Measurements from ENCODE around the gene MTF2.

- TF ChIP-seq CTCF (IDR thresholded peaks at IDR 0.05 in 2 of 3, conservative IDR thresholded peaks at IDR 0.05 in 1 of 3; ENCODE audit: insufficient read depth in 2 of 3, low read depth in 1 of 3, low read length in 3 of 3) (no peak), ARHGAP35 (IDR thresholded peaks at IDR 0.05; ENCODE audit: partially characterized antibody) (no peak), JUN (IDR thresholded peaks at IDR 0.05; ENCODE audit: borderline replicate concordance, low read depth, low read length) (no peak), JUN (CRISPR knock-in tag; IDR thresholded peaks at IDR 0.05; ENCODE audit: borderline replicate concordance) (no peak), EP300 (IDR thresholded peaks at IDR 0.05; ENCODE audit: low read length) (no peak), KLF6 (CRISPR knock-in tag; IDR thresholded peaks at IDR 0.05; ENCODE audit: borderline replicate concordance) (no peak)
- TF ChIP-seq, protein P1, sequence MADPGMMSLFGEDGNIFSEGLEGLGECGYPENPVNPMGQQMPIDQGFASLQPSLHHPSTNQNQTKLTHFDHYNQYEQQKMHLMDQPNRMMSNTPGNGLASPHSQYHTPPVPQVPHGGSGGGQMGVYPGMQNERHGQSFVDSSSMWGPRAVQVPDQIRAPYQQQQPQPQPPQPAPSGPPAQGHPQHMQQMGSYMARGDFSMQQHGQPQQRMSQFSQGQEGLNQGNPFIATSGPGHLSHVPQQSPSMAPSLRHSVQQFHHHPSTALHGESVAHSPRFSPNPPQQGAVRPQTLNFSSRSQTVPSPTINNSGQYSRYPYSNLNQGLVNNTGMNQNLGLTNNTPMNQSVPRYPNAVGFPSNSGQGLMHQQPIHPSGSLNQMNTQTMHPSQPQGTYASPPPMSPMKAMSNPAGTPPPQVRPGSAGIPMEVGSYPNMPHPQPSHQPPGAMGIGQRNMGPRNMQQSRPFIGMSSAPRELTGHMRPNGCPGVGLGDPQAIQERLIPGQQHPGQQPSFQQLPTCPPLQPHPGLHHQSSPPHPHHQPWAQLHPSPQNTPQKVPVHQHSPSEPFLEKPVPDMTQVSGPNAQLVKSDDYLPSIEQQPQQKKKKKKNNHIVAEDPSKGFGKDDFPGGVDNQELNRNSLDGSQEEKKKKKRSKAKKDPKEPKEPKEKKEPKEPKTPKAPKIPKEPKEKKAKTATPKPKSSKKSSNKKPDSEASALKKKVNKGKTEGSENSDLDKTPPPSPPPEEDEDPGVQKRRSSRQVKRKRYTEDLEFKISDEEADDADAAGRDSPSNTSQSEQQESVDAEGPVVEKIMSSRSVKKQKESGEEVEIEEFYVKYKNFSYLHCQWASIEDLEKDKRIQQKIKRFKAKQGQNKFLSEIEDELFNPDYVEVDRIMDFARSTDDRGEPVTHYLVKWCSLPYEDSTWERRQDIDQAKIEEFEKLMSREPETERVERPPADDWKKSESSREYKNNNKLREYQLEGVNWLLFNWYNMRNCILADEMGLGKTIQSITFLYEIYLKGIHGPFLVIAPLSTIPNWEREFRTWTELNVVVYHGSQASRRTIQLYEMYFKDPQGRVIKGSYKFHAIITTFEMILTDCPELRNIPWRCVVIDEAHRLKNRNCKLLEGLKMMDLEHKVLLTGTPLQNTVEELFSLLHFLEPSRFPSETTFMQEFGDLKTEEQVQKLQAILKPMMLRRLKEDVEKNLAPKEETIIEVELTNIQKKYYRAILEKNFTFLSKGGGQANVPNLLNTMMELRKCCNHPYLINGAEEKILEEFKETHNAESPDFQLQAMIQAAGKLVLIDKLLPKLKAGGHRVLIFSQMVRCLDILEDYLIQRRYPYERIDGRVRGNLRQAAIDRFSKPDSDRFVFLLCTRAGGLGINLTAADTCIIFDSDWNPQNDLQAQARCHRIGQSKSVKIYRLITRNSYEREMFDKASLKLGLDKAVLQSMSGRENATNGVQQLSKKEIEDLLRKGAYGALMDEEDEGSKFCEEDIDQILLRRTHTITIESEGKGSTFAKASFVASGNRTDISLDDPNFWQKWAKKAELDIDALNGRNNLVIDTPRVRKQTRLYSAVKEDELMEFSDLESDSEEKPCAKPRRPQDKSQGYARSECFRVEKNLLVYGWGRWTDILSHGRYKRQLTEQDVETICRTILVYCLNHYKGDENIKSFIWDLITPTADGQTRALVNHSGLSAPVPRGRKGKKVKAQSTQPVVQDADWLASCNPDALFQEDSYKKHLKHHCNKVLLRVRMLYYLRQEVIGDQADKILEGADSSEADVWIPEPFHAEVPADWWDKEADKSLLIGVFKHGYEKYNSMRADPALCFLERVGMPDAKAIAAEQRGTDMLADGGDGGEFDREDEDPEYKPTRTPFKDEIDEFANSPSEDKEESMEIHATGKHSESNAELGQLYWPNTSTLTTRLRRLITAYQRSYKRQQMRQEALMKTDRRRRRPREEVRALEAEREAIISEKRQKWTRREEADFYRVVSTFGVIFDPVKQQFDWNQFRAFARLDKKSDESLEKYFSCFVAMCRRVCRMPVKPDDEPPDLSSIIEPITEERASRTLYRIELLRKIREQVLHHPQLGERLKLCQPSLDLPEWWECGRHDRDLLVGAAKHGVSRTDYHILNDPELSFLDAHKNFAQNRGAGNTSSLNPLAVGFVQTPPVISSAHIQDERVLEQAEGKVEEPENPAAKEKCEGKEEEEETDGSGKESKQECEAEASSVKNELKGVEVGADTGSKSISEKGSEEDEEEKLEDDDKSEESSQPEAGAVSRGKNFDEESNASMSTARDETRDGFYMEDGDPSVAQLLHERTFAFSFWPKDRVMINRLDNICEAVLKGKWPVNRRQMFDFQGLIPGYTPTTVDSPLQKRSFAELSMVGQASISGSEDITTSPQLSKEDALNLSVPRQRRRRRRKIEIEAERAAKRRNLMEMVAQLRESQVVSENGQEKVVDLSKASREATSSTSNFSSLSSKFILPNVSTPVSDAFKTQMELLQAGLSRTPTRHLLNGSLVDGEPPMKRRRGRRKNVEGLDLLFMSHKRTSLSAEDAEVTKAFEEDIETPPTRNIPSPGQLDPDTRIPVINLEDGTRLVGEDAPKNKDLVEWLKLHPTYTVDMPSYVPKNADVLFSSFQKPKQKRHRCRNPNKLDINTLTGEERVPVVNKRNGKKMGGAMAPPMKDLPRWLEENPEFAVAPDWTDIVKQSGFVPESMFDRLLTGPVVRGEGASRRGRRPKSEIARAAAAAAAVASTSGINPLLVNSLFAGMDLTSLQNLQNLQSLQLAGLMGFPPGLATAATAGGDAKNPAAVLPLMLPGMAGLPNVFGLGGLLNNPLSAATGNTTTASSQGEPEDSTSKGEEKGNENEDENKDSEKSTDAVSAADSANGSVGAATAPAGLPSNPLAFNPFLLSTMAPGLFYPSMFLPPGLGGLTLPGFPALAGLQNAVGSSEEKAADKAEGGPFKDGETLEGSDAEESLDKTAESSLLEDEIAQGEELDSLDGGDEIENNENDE (IDR thresholded peaks at IDR 0.05; ENCODE audit: low read depth, low read length), result no peak
- TF ChIP-seq, protein P2, sequence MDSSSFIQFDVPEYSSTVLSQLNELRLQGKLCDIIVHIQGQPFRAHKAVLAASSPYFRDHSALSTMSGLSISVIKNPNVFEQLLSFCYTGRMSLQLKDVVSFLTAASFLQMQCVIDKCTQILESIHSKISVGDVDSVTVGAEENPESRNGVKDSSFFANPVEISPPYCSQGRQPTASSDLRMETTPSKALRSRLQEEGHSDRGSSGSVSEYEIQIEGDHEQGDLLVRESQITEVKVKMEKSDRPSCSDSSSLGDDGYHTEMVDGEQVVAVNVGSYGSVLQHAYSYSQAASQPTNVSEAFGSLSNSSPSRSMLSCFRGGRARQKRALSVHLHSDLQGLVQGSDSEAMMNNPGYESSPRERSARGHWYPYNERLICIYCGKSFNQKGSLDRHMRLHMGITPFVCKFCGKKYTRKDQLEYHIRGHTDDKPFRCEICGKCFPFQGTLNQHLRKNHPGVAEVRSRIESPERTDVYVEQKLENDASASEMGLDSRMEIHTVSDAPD (CRISPR knock-in tag; IDR thresholded peaks at IDR 0.05), result no peak
These were observed 64.7 kb downstream of the MTF2 start for GRCh38 chr1:93143769-93144168.

All from K562 (cell line).